Right hindlimb (tissue), 1 donor: Measurements from ENCODE around the gene SH2B3.
"Not testable (repeated sequence)": the region's sequence is repeated elsewhere in the genome, so short reads cannot be mapped to it uniquely, and the experiment has no call there.

ENCODE experiments used
- DNase-seq: peaks from one replicate; pipeline ENCODE4 v3.0.0-alpha.2; 2018

SH2B3 gene

GRCh38 chr12:111405859-111406473, at the start of gene SH2B3:
SH2B3 (plus strand) TSS chr12:111405923; CDS start chr12:111418146, 12,223 bp downstream.
- peak; percentile 81 for DNase-seq

GRCh38 chr12:111359231-111359913, 46.4 kb upstream of the SH2B3 start:
- no peak for DNase-seq

- no peak for DNase-seq
Measured at GRCh38 chr12:111359914-111360276, 45.8 kb upstream of the SH2B3 start.

- no peak for DNase-seq
Measured at GRCh38 chr12:111360325-111360930, 45.3 kb upstream of the SH2B3 start.

GRCh38 chr12:111361073-111361716, 44.5 kb upstream of the SH2B3 start:
- DNase-seq: no peak

GRCh38 chr12:111361717-111362576, 43.8 kb upstream of the SH2B3 start:
- DNase-seq: no peak

- no peak for DNase-seq
Measured at GRCh38 chr12:111362687-111363475, 42.8 kb upstream of the SH2B3 start.

- no peak for DNase-seq
Measured at GRCh38 chr12:111363578-111363977, 42.1 kb upstream of the SH2B3 start.

GRCh38 chr12:111366075-111366474, 39.6 kb upstream of the SH2B3 start:
- DNase-seq: no peak

- no peak for DNase-seq
Measured at GRCh38 chr12:111366583-111366982, 39.1 kb upstream of the SH2B3 start.

- no peak for DNase-seq
Measured at GRCh38 chr12:111367661-111368221, 38.0 kb upstream of the SH2B3 start.

GRCh38 chr12:111368291-111368787, 37.4 kb upstream of the SH2B3 start:
- no peak for DNase-seq

GRCh38 chr12:111368788-111369495, 36.8 kb upstream of the SH2B3 start, which contains the start of gene PHETA1:
PHETA1 (minus strand) TSS chr12:111369095; CDS start chr12:111363427, 5,668 bp downstream.
- DNase-seq: peak; percentile 95

- DNase-seq: no peak
Measured at GRCh38 chr12:111369496-111370220, 36.1 kb upstream of the SH2B3 start.

- not testable (repeated sequence) for DNase-seq
Measured at GRCh38 chr12:111373231-111373630, 32.5 kb upstream of the SH2B3 start.

GRCh38 chr12:111377440-111377839, 28.3 kb upstream of the SH2B3 start:
- DNase-seq: no peak

- no peak for DNase-seq
Measured at GRCh38 chr12:111379942-111380554, 25.7 kb upstream of the SH2B3 start.

GRCh38 chr12:111384596-111384995, 21.1 kb upstream of the SH2B3 start:
- no peak for DNase-seq

GRCh38 chr12:111386885-111387284, 18.8 kb upstream of the SH2B3 start:
- no peak for DNase-seq
